GM18861 (cell line): Measurements from ENCODE around the gene WDR73.

ENCODE experiments used
- ATAC-seq: cut with Tn5 transposase; IDR thresholded peaks from one replicate; pipeline ENCODE4 v1.9.1; 2021; ENCODE audit not compliant: unreplicated experiment

WDR73 gene

GRCh38 chr15:84590406-84590805 lies 63.7 kb downstream of the WDR73 start:
- no peak for ATAC-seq
